Lower leg skin (tissue), 4 donors: ENCODE results near the gene HEY2. TPM values are rescaled to one million over a fixed set of nuclear protein-coding genes. Genes with fewer than 3 reads are reported as not detected.
"Not testable (repeated sequence)": the region's sequence is repeated elsewhere in the genome, so short reads cannot be mapped to it uniquely, and the experiment has no call there.

Experiments
- DNase-seq, 2 donors: peaks; one replicate each; pipeline ENCODE4 v3.0.0-alpha.2; 2019; ENCODE audit warnings: low spot score in 2 of 2
- H3K4me3 ChIP-seq: fragments of 200-600 bp; sonication (generic); 2 replicates; pipeline ENCODE4 v1.5.1; 2017; ENCODE audit warnings: mild to moderate bottlenecking, low read depth; ENCODE audit not compliant: poor library complexity, severe bottlenecking
- CTCF ChIP-seq, 3 donors: fragments of 450-650 bp; IDR thresholded peaks; one replicate each; pipeline ENCODE4 v1.5.1; 2016; ENCODE audit warnings: antibody characterized with exemption in 3 of 3, mild to moderate bottlenecking in 3 of 3, moderate library complexity in 2 of 3
- POLR2A ChIP-seq, 2 donors: fragments of 450-650 bp; IDR thresholded peaks; one replicate each; pipeline ENCODE4 v1.6.1; 2016 to 2017; ENCODE audit warnings: antibody characterized with exemption in 2 of 2, mild to moderate bottlenecking in 1 of 2, moderate library complexity in 1 of 2
- WGBS, 2 donors: methylation state at CpG; one replicate each; pipeline ENCODE4 v1.1.5; 2018; 5-methylcytosine and 5-hydroxymethylcytosine counted together
- intact Hi-C: fragments of 100-400 bp; cut with DNase I; formaldehyde crosslinking; loops from one replicate; pipeline ENCODE4 v1.15.0; 2023; ENCODE audit warnings: low total_unique reads
- total RNA-seq, 4 donors: library from RNA; depleted of rRNA; stranded (reverse); fragments of >200 nt; gene quantifications; one replicate each; pipeline ENCODE4 v1.1.0, GENCODE V29; 2016

Gene HEY2
- total RNA-seq, 4 donors from 2014 or later = 0.65 to 2.9 (median 1.5) TPM

GRCh38 chr6:125769147-125769783, 19.8 kb downstream of the HEY2 start:
- no peak overlapping the region for H3K4me3 ChIP-seq
- TF ChIP-seq CTCF (IDR thresholded peaks at IDR 0.05) = no peak
- TF ChIP-seq POLR2A (IDR thresholded peaks at IDR 0.05) = no peak
- intact Hi-C loops = loop anchor here (5.0 kb wide), 1 partner anchor 457 kb away; no protein-coding TSS in a partner anchor
- 66 to 74% methylated on average over 6 of the region's 6 CpGs for WGBS, 2 donors
- DNase-seq = no peak

DNA sequence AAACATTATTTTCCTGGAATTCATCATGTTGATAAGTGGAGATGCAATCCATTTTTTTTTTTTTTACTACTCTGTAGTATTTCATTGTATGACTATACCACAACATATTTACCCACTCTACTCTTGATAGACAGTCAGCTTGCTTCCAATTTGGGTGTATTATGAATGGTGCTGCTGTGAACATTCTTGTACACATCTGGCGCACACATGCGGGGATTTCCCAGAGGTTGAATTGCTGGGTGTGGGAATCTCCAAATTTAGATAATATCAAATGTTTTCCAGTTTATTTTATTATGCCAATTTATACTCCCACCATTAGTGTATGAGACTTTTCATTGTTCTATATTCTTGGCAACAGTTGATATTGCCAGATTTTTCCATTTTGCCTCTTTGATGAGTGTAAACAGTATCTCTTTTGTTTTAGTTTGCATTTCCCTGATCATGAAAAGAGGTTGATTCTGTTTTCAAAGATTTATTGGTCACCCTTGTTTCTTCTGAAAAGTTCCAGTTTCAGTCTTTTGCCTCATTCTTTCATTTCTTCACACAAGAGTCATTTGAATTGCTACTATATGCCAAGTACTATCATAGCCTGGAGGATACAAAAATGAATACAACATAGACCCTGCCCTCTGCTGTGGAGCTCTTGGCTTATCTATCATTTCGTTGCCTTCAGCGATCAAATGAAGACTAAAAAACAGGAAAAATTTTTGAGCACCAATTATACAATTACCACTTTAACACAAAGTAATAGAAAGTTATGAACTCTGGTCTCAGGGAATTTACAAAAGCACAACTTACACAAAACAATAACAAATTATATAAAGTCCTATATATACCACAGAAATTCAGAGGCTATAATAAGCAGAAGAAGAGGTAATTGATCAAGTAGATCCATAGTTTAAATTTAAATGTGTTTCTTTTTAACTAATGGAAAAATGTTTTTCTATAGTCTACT, 24.2 kb downstream of the HEY2 start:
- no peak overlapping the region for H3K4me3 ChIP-seq
- no peak for TF ChIP-seq CTCF (IDR thresholded peaks at IDR 0.05)
- no peak for TF ChIP-seq POLR2A (IDR thresholded peaks at IDR 0.05)
- DNase-seq = no peak
- 35 to 38% methylated on average over 4 of the region's 4 CpGs for WGBS, 2 donors
- intact Hi-C loops = no loop called here

DNA sequence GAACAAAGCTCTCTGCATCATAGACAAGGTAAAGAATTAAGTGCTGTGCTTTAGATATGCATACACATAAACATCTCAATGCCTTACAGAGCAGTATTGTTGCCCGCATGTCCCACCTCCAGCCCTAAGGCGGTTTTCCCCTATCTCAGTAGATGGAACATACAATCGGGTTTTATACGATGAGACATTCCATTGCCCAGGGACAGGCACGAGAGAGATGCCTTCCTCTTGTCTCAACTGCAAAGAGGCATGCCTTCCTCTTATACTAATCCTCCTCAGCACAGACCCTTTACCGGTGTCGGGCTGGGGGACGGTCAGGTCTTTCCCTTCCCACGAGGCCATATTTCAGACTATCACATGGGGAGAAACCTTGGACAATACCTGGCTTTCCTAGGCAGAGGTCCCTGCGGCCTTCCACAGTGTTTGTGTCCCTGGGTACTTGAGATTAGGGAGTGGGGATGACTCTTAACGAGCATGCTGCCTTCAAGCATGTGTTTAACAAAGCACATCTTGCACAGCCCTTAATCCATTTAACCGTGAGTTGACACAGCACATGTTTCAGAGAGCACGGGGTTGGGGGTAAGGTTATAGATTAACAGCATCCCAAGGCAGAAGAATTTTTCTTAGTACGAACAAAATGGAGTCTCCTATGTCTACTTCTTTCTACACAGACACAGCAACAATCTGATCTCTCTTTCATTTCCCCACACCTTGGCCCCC, 26.8 kb downstream of the HEY2 start:
- DNase-seq, intact Hi-C loops, H3K4me3 ChIP-seq: not testable (repeated sequence)
- 76 to 82% methylated on average over 14 of the region's 14 CpGs for WGBS, 2 donors

- intact Hi-C loops = loop anchor here (5.0 kb wide), 1 partner anchor 177 kb away; the partner anchor contains the start of gene HINT3
- 14 to 15% methylated on average over 17 of the region's 17 CpGs for WGBS, 2 donors
- peak; percentile 92 to 97 for DNase-seq
- no peak for TF ChIP-seq POLR2A (IDR thresholded peaks at IDR 0.05)
- no peak for TF ChIP-seq CTCF (IDR thresholded peaks at IDR 0.05)
- peak overlapping the region; percentile 35 for H3K4me3 ChIP-seq
Observed at GRCh38 chr6:125779924-125780539, 30.6 kb downstream of the HEY2 start.

- no peak for TF ChIP-seq POLR2A (IDR thresholded peaks at IDR 0.05)
- TF ChIP-seq CTCF (IDR thresholded peaks at IDR 0.05) = no peak
- peak overlapping the region; percentile 35 for H3K4me3 ChIP-seq
- WGBS, 2 donors = 1% methylated on average over 28 of the region's 28 CpGs
- intact Hi-C loops = loop anchor here (5.0 kb wide), 1 partner anchor 177 kb away; the partner anchor contains the start of gene HINT3
- DNase-seq = peak; percentile 40 to 88
Observed at GRCh38 chr6:125780540-125781313, 31.3 kb downstream of the HEY2 start.
